ENCODE results near the gene ZNF134. TPM values are rescaled to one million over a fixed set of nuclear protein-coding genes. Genes with fewer than 3 reads are reported as not detected.

The ZNF134 gene
- total RNA-seq, 1 donor from 2014 or later = 40.8 TPM

- no peaks in the 10 kb centered on the region for H3K27me3 ChIP-seq
- H3K4me1 ChIP-seq = peaks cover 4% of the 10 kb centered on the region
- peaks cover 46% of the 10 kb centered on the region for H3K79me2 ChIP-seq (ENCODE audit: low read depth)
- H3K9me3 ChIP-seq (ENCODE audit: low read depth) = peaks cover 27% of the 10 kb centered on the region
- peak overlapping the region; percentile 98 for H2AFZ ChIP-seq (replicated peaks)
- no peak overlapping the region for H3K9ac ChIP-seq
- Mint-ChIP-seq H3K9me3 (peaks cover 75% of the 10 kb centered on the region), H3K4me3 (peak overlapping the region; percentile 59), H3K4me1 (peaks cover 11% of the 10 kb centered on the region), H3K27me3 (ENCODE audit: insufficient read depth, low read depth) (peaks cover 26% of the 10 kb centered on the region), H3K27ac (no peak overlapping the region), H3K36me3 (peaks cover 46% of the 10 kb centered on the region)
- peak overlapping the region; percentile 92 for H3K4me2 ChIP-seq
- H3K27ac ChIP-seq = no peak overlapping the region
- no peaks in the 10 kb centered on the region for H3F3A ChIP-seq (ENCODE audit: low read depth)
- no peak for TF ChIP-seq EZH2phosphoT487 (IDR thresholded peaks at IDR 0.05)
- no peak for TF ChIP-seq EZH2 (IDR thresholded peaks at IDR 0.05)
- no peak for TF ChIP-seq CTCF (IDR thresholded peaks at IDR 0.05)
- peak overlapping the region; percentile 92 for H3K4me3 ChIP-seq
- peaks cover 26% of the 10 kb centered on the region for H3K36me3 ChIP-seq
- DNase-seq (ENCODE audit: low spot score) = no peak
- H4K20me1 ChIP-seq (ENCODE audit: low read depth) = no peaks in the 10 kb centered on the region
Observed at GRCh38 chr19:57583104-57583520, 30.9 kb upstream of the ZNF134 start.

GRCh38 chr19:57583521-57584416 lies 30.3 kb upstream of the ZNF134 start, which contains the start of gene ZIK1:
ZIK1 (plus strand) TSS chr19:57584145; CDS start chr19:57584357, 212 bp downstream.
- Mint-ChIP-seq H3K9me3 (peaks cover 78% of the 10 kb centered on the region), H3K4me1 (peaks cover 9% of the 10 kb centered on the region), H3K4me3 (peak within 1 kb of the TSS; percentile 99), H3K27ac (peak within 1 kb of the TSS; percentile 96), H3K27me3 (ENCODE audit: insufficient read depth, low read depth) (peaks cover 26% of the 10 kb centered on the region), H3K36me3 (peaks cover 52% of the 10 kb centered on the region)
- peaks cover 45% of the 10 kb centered on the region for H3K79me2 ChIP-seq (ENCODE audit: low read depth)
- peak; percentile 99 for DNase-seq (ENCODE audit: low spot score)
- H2AFZ ChIP-seq (replicated peaks) = peak within 1 kb of the TSS; percentile 98
- H3K9ac ChIP-seq = peak within 1 kb of the TSS; percentile 89
- peaks cover 4% of the 10 kb centered on the region for H3K4me1 ChIP-seq
- no peaks in the 10 kb centered on the region for H4K20me1 ChIP-seq (ENCODE audit: low read depth)
- peaks cover 33% of the 10 kb centered on the region for H3K36me3 ChIP-seq
- peak; percentile 16 for TF ChIP-seq CTCF (IDR thresholded peaks at IDR 0.05)
- no peak for TF ChIP-seq EZH2phosphoT487 (IDR thresholded peaks at IDR 0.05)
- peak within 1 kb of the TSS; percentile 92 for H3K4me2 ChIP-seq
- no peaks in the 10 kb centered on the region for H3F3A ChIP-seq (ENCODE audit: low read depth)
- H3K27ac ChIP-seq = no peak within 1 kb of the TSS
- peak within 1 kb of the TSS; percentile 92 for H3K4me3 ChIP-seq
- no peaks in the 10 kb centered on the region for H3K27me3 ChIP-seq
- H3K9me3 ChIP-seq (ENCODE audit: low read depth) = peaks cover 27% of the 10 kb centered on the region

GRCh38 chr19:57587529-57587928 lies 26.5 kb upstream of the ZNF134 start:
- Histone ChIP-seq H3K27me3 (no peaks in the 10 kb centered on the region), H3K9me3 (ENCODE audit: low read depth) (peaks cover 50% of the 10 kb centered on the region), H3K36me3 (peaks cover 66% of the 10 kb centered on the region), H3K79me2 (ENCODE audit: low read depth) (peaks cover 45% of the 10 kb centered on the region), H3K27ac (no peak overlapping the region), H4K20me1 (ENCODE audit: low read depth) (no peaks in the 10 kb centered on the region), H3F3A (ENCODE audit: low read depth) (peaks cover 15% of the 10 kb centered on the region), H3K9ac (no peak overlapping the region), H3K4me2 (no peak overlapping the region), H3K4me1 (peaks cover 4% of the 10 kb centered on the region), H3K4me3 (no peak overlapping the region), H2AFZ (replicated peaks) (no peak overlapping the region)
- H3K27me3 Mint-ChIP-seq (ENCODE audit: insufficient read depth, low read depth) = peaks cover 19% of the 10 kb centered on the region
- no peak for DNase-seq (ENCODE audit: low spot score)
- no peak overlapping the region for H3K27ac Mint-ChIP-seq
- no peak for TF ChIP-seq EZH2phosphoT487 (IDR thresholded peaks at IDR 0.05)
- no peak for TF ChIP-seq CTCF (IDR thresholded peaks at IDR 0.05)
- TF ChIP-seq EZH2 (IDR thresholded peaks at IDR 0.05) = no peak
- peaks cover 81% of the 10 kb centered on the region for H3K36me3 Mint-ChIP-seq
- H3K4me3 Mint-ChIP-seq = no peak overlapping the region
- H3K4me1 Mint-ChIP-seq = peaks cover 9% of the 10 kb centered on the region
- H3K9me3 Mint-ChIP-seq = peaks cover 91% of the 10 kb centered on the region
